HCT116 (cell line): ENCODE data around the gene LATS1. TPM values are rescaled to one million over a fixed set of nuclear protein-coding genes. Genes with fewer than 3 reads are reported as not detected.

ENCODE experiments used
- ATAC-seq: fragments of 200-7000 bp; cut with Tn5 transposase; 2 replicates; pipeline ENCODE4 v1.9.1; 2020; ENCODE audit warnings: mild to moderate bottlenecking, moderate library complexity
- BruUV-seq: library from RNA; stranded (reverse); fragments of 400-500 nt; replicated peaks from 2 replicates; lab custom pipeline; 2021; lab: Mats Ljungman, UMichigan
- CTCF ChIA-PET: fragments of 300-600 bp; sonication (Branson Sonifier 250); formaldehyde crosslinking; loops from one replicate; lab custom pipeline; 2021; ENCODE audit warnings: antibody characterized with exemption; lab: Charles Lee
- POLR2A ChIA-PET: fragments of 300-600, 350-600 bp; sonication (Branson Sonifier 250); formaldehyde crosslinking; loops from one replicate; lab custom pipeline; 2021; ENCODE audit warnings: antibody characterized with exemption; lab: Charles Lee
- RAD21 ChIA-PET, 2 experiments: fragments of 300-600 bp; sonication (Branson Sonifier 250); formaldehyde crosslinking; loops; one replicate each; lab custom pipeline; 2023; ENCODE audit warnings: low total read pairs in 2 of 2; ENCODE audit not compliant: uncharacterized antibody in 2 of 2, unreplicated experiment in 2 of 2, low non-redundant PET in 1 of 2; lab: Charles Lee
- DNase-seq: peaks from one replicate; pipeline ENCODE4 v3.0.0-alpha.2; 2010; ENCODE audit warnings: low read depth, low spot score
- H2AFZ ChIP-seq: fragments of 200-600 bp; shearing (Covaris generic), sonication (generic); 2 replicates; pipeline ENCODE4 v1.6.1; 2017; ENCODE audit warnings: low read depth, mixed run types, mixed read lengths, antibody characterized with exemption, low read length; ENCODE audit not compliant: poor library complexity, severe bottlenecking
- H3K27ac ChIP-seq: 2 replicates; pipeline ENCODE4 v1.5.1; 2012; ENCODE audit warnings: low read depth, low read length
- H3K27me3 ChIP-seq: fragments of 200-600 bp; sonication (generic); 2 replicates; pipeline ENCODE4 v1.6.1; 2016; ENCODE audit warnings: mixed run types, low read length, mixed read lengths; ENCODE audit not compliant: insufficient read depth
- H3K36me3 ChIP-seq, 2 experiments: fragments of 200-500 bp in 1 of 2; fragments of 200-600 bp in 1 of 2; sonication (Bioruptor generic) in 1 of 2; sonication (generic) in 1 of 2; 2 replicates each; pipeline versions ENCODE4 v1.5.1 to v1.6.1; 2014 to 2016; ENCODE audit warnings: low read length in 2 of 2, inconsistent platforms in 1 of 2, mixed read lengths in 1 of 2, mixed run types in 1 of 2; ENCODE audit not compliant: insufficient read depth in 2 of 2, control insufficient read depth in 1 of 2
- H3K4me1 ChIP-seq, 2 experiments: fragments of 200-600 bp in 1 of 2; sonication (generic) in 1 of 2; 2 replicates each; pipeline versions ENCODE4 v1.5.1 to v1.6.1; 2012 to 2017; ENCODE audit warnings: low read length in 2 of 2, inconsistent platforms in 1 of 2, mild to moderate bottlenecking in 1 of 2, mixed read lengths in 1 of 2, mixed run types in 1 of 2, moderate library complexity in 1 of 2; ENCODE audit not compliant: insufficient read depth in 2 of 2, control insufficient read depth in 1 of 2
- H3K4me2 ChIP-seq: fragments of 200-600 bp; sonication (generic); 2 replicates; pipeline ENCODE4 v1.6.1; 2017; ENCODE audit warnings: mixed run types, low read length, mixed read lengths
- H3K4me3 ChIP-seq, 2 experiments: fragments of 200-600 bp in 1 of 2; sonication (generic) in 1 of 2; replicated peaks in 1 of 2; 2 replicates each; pipeline ENCODE4 v1.5.1; 2011 to 2016; ENCODE audit warnings: low read length in 2 of 2, control low read depth in 1 of 2, low read depth in 1 of 2, mild to moderate bottlenecking in 1 of 2, mixed read lengths in 1 of 2, mixed run types in 1 of 2
- H3K79me2 ChIP-seq: fragments of 200-600 bp; sonication (generic); 2 replicates; pipeline ENCODE4 v1.6.1; 2017; ENCODE audit warnings: mild to moderate bottlenecking, mixed run types, low read length, moderate library complexity, mixed read lengths; ENCODE audit not compliant: insufficient read depth
- H3K9ac ChIP-seq: fragments of 200-600 bp; sonication (generic); 2 replicates; pipeline ENCODE4 v1.6.1; 2016; ENCODE audit warnings: low read length, mixed read lengths
- H3K9me2 ChIP-seq: fragments of 200-600 bp; sonication (generic), shearing (Covaris generic); 2 replicates; pipeline ENCODE4 v1.6.1; 2017; ENCODE audit warnings: mixed run types, mild to moderate bottlenecking, moderate library complexity; ENCODE audit not compliant: insufficient read depth
- H3K9me3 ChIP-seq, 2 experiments: fragments of 200-500 bp in 1 of 2; fragments of 200-600 bp in 1 of 2; sonication (Bioruptor generic) in 1 of 2; sonication (generic) in 1 of 2; 2 replicates each; pipeline ENCODE4 v1.6.1; 2014 to 2017; ENCODE audit warnings: low read length in 2 of 2, mixed read lengths in 2 of 2, inconsistent platforms in 1 of 2, low read depth in 1 of 2, mild to moderate bottlenecking in 1 of 2, mixed run types in 1 of 2, moderate library complexity in 1 of 2; ENCODE audit not compliant: control insufficient read depth in 1 of 2, insufficient read depth in 1 of 2
- H4K20me1 ChIP-seq: fragments of 200-600 bp; sonication (generic), shearing (Covaris generic); 2 replicates; pipeline ENCODE4 v1.6.1; 2017; ENCODE audit warnings: mixed run types, mild to moderate bottlenecking, moderate library complexity; ENCODE audit not compliant: insufficient read depth
- CEBPB ChIP-seq: IDR thresholded peaks from 2 replicates; pipeline ENCODE4 v1.6.1; 2012; ENCODE audit warnings: low read depth
- ELF1 ChIP-seq: IDR thresholded peaks from 2 replicates; pipeline ENCODE4 v1.6.1; 2012; ENCODE audit warnings: low read depth, borderline replicate concordance
- EZH2 ChIP-seq: fragments of 200-600 bp; sonication (generic); IDR thresholded peaks from 2 replicates; pipeline ENCODE4 v1.6.1; 2017; ENCODE audit warnings: antibody characterized with exemption, mixed run types
- FOSL1 ChIP-seq: IDR thresholded peaks from 2 replicates; pipeline ENCODE4 v1.6.1; 2012; ENCODE audit warnings: low read depth
- RAD21 ChIP-seq: IDR thresholded peaks from 2 replicates; pipeline ENCODE4 v1.6.1; 2012; ENCODE audit warnings: low read depth, mild to moderate bottlenecking
- SRF ChIP-seq: IDR thresholded peaks from 2 replicates; pipeline ENCODE4 v1.6.1; 2012; ENCODE audit warnings: low read depth
- TCF7L2 ChIP-seq: IDR thresholded peaks from 2 replicates; pipeline ENCODE4 v1.7.0; 2011; ENCODE audit warnings: borderline replicate concordance, inconsistent platforms; ENCODE audit not compliant: insufficient read depth, insufficient read length; ENCODE audit errors: extremely low read depth
- ZNF274 ChIP-seq: fragments of 200-500 bp; sonication (Bioruptor generic); IDR thresholded peaks from 2 replicates; pipeline ENCODE4 v1.6.1; 2014; ENCODE audit warnings: mild to moderate bottlenecking, low read depth, low read length, inconsistent platforms
- intact Hi-C: fragments of 100-400 bp; cut with micrococcal nuclease; formaldehyde crosslinking; loops from 2 replicates; pipeline ENCODE4 v1.10.0; 2022
- total RNA-seq: library from RNA; stranded (reverse); gene quantifications from one replicate; pipeline ENCODE4 v1.2.1, GENCODE V29; 2021; ENCODE audit not compliant: unreplicated experiment
- TF ChIP-seq, protein P1 (sequence below): IDR thresholded peaks from 2 replicates; pipeline ENCODE4 v1.6.1; 2012

Gene LATS1
- total RNA-seq, 1 experiment from 2014 or later, result 21.6 TPM

DNA sequence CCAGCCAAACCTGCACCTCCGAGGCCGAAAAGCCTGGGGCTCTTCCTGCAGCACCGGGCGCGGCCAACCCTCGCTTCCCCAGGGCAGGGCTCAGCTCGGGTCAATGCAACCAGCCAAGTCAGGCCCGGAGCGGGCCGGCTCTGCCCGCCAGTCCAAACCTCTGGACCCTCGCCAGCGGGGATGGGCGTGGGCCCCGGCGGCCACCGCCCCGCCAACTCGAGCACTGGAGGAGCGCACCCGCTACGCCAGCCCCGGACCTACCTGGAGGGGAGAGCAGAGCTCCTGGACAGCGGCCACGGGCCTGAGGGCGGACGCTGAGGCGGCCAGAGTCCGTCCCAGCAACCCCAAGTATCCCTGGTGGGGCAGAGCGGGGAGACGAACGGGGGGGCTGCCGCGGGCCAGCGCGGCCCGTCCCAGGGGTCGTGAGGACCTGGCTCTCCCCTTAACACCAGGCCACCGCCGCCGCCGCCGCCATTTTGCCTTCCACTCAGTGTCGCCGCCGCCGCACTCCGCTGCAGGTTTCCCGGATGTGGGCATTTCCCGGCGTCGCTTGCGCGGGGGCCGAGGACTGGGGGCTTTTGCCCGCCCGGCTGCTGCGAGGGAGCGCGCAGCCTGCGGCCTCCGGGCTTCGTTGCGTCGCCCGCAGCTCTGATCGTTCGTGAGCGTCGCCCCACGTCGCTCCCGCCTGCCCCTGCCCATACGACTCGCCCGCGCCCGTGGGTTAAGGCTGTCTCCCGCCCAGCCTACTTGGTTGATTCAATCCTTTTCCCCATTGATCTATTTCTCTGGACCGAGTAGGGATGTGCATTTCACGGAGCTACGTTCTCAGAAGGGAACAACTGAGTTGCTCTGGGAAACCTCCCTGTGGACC is at the start of gene LATS1 (continued):
- TF ChIP-seq, protein P1, sequence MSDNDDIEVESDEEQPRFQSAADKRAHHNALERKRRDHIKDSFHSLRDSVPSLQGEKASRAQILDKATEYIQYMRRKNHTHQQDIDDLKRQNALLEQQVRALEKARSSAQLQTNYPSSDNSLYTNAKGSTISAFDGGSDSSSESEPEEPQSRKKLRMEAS, result peak; percentile 82; the same call in 1 of the 2 replicates
- TF ChIP-seq EZH2 (no peak), FOSL1 (no peak), CEBPB (no peak), ELF1 (no peak), ZNF274 (no peak), RAD21 (no peak), TCF7L2 (no peak)

DNA sequence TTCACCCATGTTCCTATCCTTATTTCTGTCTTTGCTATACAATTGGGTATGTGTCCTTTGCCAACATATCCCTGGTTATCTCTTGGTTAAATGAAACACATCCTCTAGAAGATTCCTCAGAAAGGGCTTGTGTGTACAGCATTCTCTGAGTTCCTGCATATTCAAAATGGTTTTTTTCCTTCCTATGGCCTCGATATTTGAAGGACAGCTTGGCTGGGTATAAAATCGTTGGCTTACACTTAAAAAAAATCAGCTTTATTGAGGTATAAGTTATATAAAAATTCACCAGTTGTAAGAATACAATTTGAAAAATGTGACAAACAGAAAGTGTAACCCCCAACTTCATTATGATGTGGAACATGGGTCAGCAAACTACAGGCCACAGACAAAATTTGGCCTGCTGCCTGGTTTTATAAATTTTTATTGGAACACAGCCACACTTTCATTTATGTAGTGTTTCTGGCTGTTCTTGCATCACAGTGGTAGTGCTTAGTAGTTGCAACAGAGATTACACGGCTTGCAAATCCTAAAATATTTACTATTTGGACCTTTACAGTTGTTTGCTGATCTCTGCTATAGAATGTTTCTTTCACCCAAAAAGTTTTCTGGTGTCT is 48.4 kb upstream of the LATS1 start:
- Histone ChIP-seq H3K4me3 (0 out of 4 replicates have a peak overlapping the region, but pooled peaks of 1 of the 2 experiments have one; percentile 4), H3K4me1 (peaks cover 2 to 14% of the 10 kb centered on the region in 2 experiments; a peak in 2 of 4 replicates), H3K9me2 (no peaks in the 10 kb centered on the region), H3K9me3 (peaks cover 0 to 8% of the 10 kb centered on the region in 2 experiments; a peak in 1 of 4 replicates), H3K27me3 (no peaks in the 10 kb centered on the region), H2AFZ (no peak overlapping the region), H3K36me3 (peaks cover 1 to 10% of the 10 kb centered on the region in 2 experiments; a peak in 3 of 4 replicates), H3K27ac (no peak overlapping the region), H3K79me2 (peaks cover 82% of the 10 kb centered on the region), H3K9ac (no peak overlapping the region), H4K20me1 (no peaks in the 10 kb centered on the region), H3K4me2 (peak overlapping the region; percentile 45)
- intact Hi-C loops, result no loop called here
- DNase-seq (no peak), ATAC-seq (no peak)
- BruUV-seq, result no TSS peak
- no peak for TF ChIP-seq SRF
- CTCF ChIA-PET, result no interaction called here
- POLR2A ChIA-PET, result no interaction called here
- RAD21 ChIA-PET, result no interaction called here
